Esophagus squamous epithelium (tissue), 4 donors: ENCODE measurements around the gene LHPP.

Source experiments
- CTCF ChIP-seq, 6 experiments: fragments of 450-650 bp in 4 of 6; fragments of 200-600 bp in 2 of 6; sonication (generic) in 2 of 6; IDR thresholded peaks; one replicate each; pipeline ENCODE4 v1.5.1; 2016 to 2019; ENCODE audit warnings: antibody characterized with exemption in 6 of 6, mild to moderate bottlenecking in 4 of 6, moderate library complexity in 4 of 6
- POLR2A ChIP-seq, 4 donors: fragments of 450-650 bp; IDR thresholded peaks; one replicate each; pipeline ENCODE4 v1.6.1; 2017; ENCODE audit warnings: antibody characterized with exemption in 4 of 4, mild to moderate bottlenecking in 4 of 4, moderate library complexity in 3 of 4

- no peak for TF ChIP-seq CTCF (IDR thresholded peaks at IDR 0.05)
- no peak for TF ChIP-seq POLR2A (IDR thresholded peaks at IDR 0.05)
These were observed 64.4 kb downstream of the LHPP start for GRCh38 chr10:124525751-124526600.
